Lower leg skin (tissue), 3 donors: ENCODE measurements around the gene PLXDC2.

ENCODE experiments used
- POLR2A ChIP-seq, 2 donors: fragments of 450-650 bp; IDR thresholded peaks; one replicate each; pipeline ENCODE4 v1.6.1; 2016 to 2017; ENCODE audit warnings: antibody characterized with exemption in 2 of 2, mild to moderate bottlenecking in 1 of 2, moderate library complexity in 1 of 2
- TF ChIP-seq, protein P1 (sequence below), 3 donors: fragments of 450-650 bp; IDR thresholded peaks; one replicate each; pipeline ENCODE4 v1.5.1; 2016; ENCODE audit warnings: antibody characterized with exemption in 3 of 3, mild to moderate bottlenecking in 3 of 3, moderate library complexity in 2 of 3

DNA sequence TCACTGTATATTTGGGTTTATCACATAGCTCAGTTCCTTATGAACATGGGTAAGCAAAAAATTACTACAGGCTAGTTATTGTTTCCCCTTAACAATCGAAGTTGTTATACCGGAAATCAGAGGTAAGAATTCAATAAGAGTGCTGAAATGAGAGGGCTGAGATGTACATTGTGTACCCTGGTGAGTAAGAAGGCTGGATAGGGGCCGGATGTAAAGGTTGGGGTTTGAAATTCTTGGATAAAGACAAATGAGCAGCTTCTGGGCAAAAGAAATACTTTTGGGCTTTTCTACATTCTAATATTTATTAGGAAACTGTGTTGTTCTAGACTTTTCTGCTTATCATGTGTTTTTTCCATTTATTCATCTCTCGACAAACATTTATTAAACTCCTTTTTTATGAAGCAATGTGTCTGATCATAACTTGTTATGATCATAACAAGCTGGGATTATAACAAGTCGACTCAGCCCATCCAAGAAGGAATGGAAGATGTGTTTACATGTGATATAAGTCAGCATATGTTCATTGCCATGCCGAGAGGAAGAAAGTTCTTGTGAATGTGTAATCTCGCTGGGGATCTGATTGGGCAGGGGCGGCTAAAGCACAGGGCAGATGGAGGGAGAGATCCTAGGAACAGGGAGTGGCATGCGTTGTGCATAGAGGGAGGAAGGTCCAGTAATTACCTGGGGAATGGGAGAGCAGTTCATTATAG lies 155.3 kb downstream of the PLXDC2 start:
- TF ChIP-seq, protein P1, sequence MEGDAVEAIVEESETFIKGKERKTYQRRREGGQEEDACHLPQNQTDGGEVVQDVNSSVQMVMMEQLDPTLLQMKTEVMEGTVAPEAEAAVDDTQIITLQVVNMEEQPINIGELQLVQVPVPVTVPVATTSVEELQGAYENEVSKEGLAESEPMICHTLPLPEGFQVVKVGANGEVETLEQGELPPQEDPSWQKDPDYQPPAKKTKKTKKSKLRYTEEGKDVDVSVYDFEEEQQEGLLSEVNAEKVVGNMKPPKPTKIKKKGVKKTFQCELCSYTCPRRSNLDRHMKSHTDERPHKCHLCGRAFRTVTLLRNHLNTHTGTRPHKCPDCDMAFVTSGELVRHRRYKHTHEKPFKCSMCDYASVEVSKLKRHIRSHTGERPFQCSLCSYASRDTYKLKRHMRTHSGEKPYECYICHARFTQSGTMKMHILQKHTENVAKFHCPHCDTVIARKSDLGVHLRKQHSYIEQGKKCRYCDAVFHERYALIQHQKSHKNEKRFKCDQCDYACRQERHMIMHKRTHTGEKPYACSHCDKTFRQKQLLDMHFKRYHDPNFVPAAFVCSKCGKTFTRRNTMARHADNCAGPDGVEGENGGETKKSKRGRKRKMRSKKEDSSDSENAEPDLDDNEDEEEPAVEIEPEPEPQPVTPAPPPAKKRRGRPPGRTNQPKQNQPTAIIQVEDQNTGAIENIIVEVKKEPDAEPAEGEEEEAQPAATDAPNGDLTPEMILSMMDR (IDR thresholded peaks at IDR 0.05): no peak
- no peak for TF ChIP-seq POLR2A (IDR thresholded peaks at IDR 0.05)
